ENCODE results near the gene SLC16A7.

DNA sequence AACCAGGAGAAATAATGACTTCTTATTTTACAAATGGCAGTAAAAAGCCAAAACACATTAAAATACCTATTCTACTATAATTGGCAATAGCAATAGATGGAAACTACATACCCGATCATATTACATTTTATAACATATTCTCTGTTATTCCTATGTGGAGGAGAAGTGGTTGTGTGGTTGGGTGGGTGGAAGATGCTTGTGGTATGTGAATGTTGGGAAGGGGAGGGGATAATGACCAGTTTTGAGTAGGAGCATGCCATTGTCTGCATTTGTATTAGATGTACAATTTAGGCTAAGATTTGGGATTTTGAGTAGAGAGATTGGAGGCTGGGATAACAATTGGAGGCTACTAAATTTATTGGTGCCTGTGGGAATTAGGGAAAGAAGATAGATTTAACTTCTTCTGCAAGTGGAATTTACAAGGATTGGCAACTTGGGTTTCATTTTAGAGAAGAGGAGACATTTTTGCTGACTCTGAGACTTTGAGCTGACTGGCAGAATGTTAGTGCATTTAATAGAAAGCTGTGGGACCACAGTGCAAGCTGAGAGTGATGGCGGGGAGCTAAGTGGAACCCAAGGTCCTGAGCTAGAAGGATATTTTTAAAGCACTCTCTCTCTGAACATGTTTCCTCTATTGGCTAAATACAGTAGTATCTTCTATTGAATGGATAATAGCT, 65.2 kb downstream of the SLC16A7 start:
- TF ChIP-seq FOXM1 (IDR thresholded peaks at IDR 0.05; ENCODE audit: borderline replicate concordance) (no peak), SP1 (IDR thresholded peaks at IDR 0.05) (no peak)

Measured in HEK293T (cell line).